Smooth muscle cell (in vitro differentiated cells): Measurements from ENCODE around the gene PTPRK. TPM values are rescaled to one million over a fixed set of nuclear protein-coding genes. Genes with fewer than 3 reads are reported as not detected.

Experiments used
- DNase-seq: peaks from one replicate; lab custom pipeline; 2025; ENCODE audit not compliant: unreplicated experiment; lab: John Stamatoyannopoulos, UW
- H2AFZ ChIP-seq: fragments of 200-600 bp; sonication (generic); 2 replicates; pipeline ENCODE4 v1.6.0; 2016; ENCODE audit warnings: antibody characterized with exemption, low read depth, mild to moderate bottlenecking
- H3F3A ChIP-seq: fragments of 200-600 bp; sonication (generic); 2 replicates; pipeline ENCODE4 v1.6.0; 2017; ENCODE audit warnings: antibody characterized with exemption, low read depth
- H3K27ac ChIP-seq: fragments of 200-600 bp; sonication (generic); 2 replicates; pipeline ENCODE4 v1.5.1; 2016; ENCODE audit warnings: low read depth, mild to moderate bottlenecking
- H3K27me3 ChIP-seq: fragments of 200-600 bp; sonication (generic); 2 replicates; pipeline ENCODE4 v1.6.1; 2016; ENCODE audit warnings: low read depth, mild to moderate bottlenecking
- H3K36me3 ChIP-seq: fragments of 200-600 bp; sonication (generic); 2 replicates; pipeline ENCODE4 v1.5.1; 2016; ENCODE audit warnings: low read depth
- H3K4me1 ChIP-seq: fragments of 200-600 bp; sonication (generic); 2 replicates; pipeline ENCODE4 v1.5.1; 2016; ENCODE audit warnings: low read depth
- H3K4me2 ChIP-seq: fragments of 200-600 bp; sonication (generic); 2 replicates; pipeline ENCODE4 v1.6.0; 2016; ENCODE audit warnings: mild to moderate bottlenecking
- H3K4me3 ChIP-seq: fragments of 200-600 bp; sonication (generic); 2 replicates; pipeline ENCODE4 v1.5.1; 2016; ENCODE audit warnings: mild to moderate bottlenecking
- H3K79me2 ChIP-seq: fragments of 200-600 bp; sonication (generic); 2 replicates; pipeline ENCODE4 v1.6.0; 2016; ENCODE audit warnings: low read depth, mild to moderate bottlenecking
- H3K9ac ChIP-seq: fragments of 200-600 bp; sonication (generic); 2 replicates; pipeline ENCODE4 v1.6.0; 2016; ENCODE audit warnings: low read depth
- H3K9me3 ChIP-seq: fragments of 200-600 bp; sonication (generic); replicated peaks from 2 replicates; pipeline ENCODE4 v1.5.1; 2016; ENCODE audit warnings: low read depth
- H4K20me1 ChIP-seq: fragments of 200-600 bp; sonication (generic); 2 replicates; pipeline ENCODE4 v1.6.0; 2016; ENCODE audit warnings: low read depth
- WGBS: methylation state at CpG from one replicate; pipeline ENCODE4 v1.1.7; 2016; ENCODE audit warnings: low lambda C conversion rate; 5-methylcytosine and 5-hydroxymethylcytosine counted together
- polyA plus RNA-seq: library from polyadenylated mRNA; unstranded; fragments of >200 nt; fragmentation: Nextera tagmentation; extraction: Ambion mirVana; gene quantifications from 2 replicates; pipeline ENCODE4 v1.2.1, GENCODE V29; 2016
- total RNA-seq: library from RNA; depleted of rRNA; stranded (reverse); fragments of >200 nt; gene quantifications from 2 replicates; pipeline ENCODE4 v1.2.3, GENCODE V29; 2014
- TF ChIP-seq, protein P1 (sequence below): fragments of 200-600 bp; sonication (generic); IDR thresholded peaks from 2 replicates; pipeline ENCODE4 v1.5.1; 2017; ENCODE audit warnings: borderline replicate concordance, mild to moderate bottlenecking, antibody characterized with exemption; ENCODE audit not compliant: insufficient read depth, poor library complexity, severe bottlenecking

Gene PTPRK
- total and polyA plus RNA-seq, 2 experiments from 2014 or later, result 21.7 to 50.4 TPM

DNA sequence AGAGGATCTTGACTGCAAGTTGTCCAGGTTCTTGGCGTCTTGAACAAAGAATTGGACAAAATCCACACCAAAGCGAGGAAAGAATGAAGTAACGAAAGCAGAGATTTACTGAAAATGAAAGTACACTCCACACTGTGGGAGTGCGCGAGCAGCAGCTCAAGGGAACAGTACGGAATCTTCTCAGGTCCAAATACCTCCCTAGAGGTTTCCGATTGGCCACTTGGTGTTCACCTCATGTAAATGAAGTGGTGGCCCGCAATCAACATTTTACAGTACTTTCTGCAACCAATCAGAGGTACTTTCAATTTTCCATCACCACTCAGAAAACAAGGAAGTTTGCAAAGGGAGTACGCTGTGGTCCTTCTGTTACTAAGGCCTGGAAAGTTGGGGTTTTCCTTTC, 122.4 kb downstream of the PTPRK start:
- no peak overlapping the region for H2AFZ ChIP-seq
- no peaks in the 10 kb centered on the region for H3F3A ChIP-seq
- H3K79me2 ChIP-seq, result peaks cover 38% of the 10 kb centered on the region
- TF ChIP-seq, protein P1, sequence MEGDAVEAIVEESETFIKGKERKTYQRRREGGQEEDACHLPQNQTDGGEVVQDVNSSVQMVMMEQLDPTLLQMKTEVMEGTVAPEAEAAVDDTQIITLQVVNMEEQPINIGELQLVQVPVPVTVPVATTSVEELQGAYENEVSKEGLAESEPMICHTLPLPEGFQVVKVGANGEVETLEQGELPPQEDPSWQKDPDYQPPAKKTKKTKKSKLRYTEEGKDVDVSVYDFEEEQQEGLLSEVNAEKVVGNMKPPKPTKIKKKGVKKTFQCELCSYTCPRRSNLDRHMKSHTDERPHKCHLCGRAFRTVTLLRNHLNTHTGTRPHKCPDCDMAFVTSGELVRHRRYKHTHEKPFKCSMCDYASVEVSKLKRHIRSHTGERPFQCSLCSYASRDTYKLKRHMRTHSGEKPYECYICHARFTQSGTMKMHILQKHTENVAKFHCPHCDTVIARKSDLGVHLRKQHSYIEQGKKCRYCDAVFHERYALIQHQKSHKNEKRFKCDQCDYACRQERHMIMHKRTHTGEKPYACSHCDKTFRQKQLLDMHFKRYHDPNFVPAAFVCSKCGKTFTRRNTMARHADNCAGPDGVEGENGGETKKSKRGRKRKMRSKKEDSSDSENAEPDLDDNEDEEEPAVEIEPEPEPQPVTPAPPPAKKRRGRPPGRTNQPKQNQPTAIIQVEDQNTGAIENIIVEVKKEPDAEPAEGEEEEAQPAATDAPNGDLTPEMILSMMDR, result no peak
- no peak for DNase-seq
- no peaks in the 10 kb centered on the region for H4K20me1 ChIP-seq
- H3K9me3 ChIP-seq, result no peaks in the 10 kb centered on the region
- no peak overlapping the region for H3K4me3 ChIP-seq
- no peak overlapping the region for H3K4me2 ChIP-seq
- no peaks in the 10 kb centered on the region for H3K27me3 ChIP-seq
- no peak overlapping the region for H3K9ac ChIP-seq
- H3K27ac ChIP-seq, result no peak overlapping the region
- H3K36me3 ChIP-seq, result no peaks in the 10 kb centered on the region
- WGBS, result 97% methylated on average over 9 of the region's 9 CpGs
- H3K4me1 ChIP-seq, result no peaks in the 10 kb centered on the region

DNA sequence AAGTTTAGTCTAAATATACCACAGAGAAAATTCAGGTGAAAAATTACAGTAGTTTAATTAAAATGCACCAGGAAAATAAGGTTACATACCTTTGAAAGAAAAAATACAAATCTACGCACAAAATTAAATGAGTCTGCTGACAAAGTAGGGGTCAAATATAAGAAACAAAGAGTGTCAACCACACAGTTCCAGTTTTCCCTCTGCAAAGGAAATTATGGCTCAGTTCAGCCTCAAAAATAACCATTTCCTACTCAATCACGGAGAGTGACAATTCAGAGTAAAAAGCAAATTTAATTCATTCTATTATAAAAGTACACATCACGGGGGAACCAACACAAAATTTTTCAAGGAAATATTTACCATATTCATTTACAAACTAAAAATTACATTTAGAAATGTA, 124.8 kb downstream of the PTPRK start:
- no peak overlapping the region for H3K4me3 ChIP-seq
- TF ChIP-seq, protein P1, result no peak
- no peak overlapping the region for H3K4me2 ChIP-seq
- H3K27ac ChIP-seq, result no peak overlapping the region
- no peaks in the 10 kb centered on the region for H3F3A ChIP-seq
- 97% methylated on average over 3 of the region's 3 CpGs for WGBS
- H3K36me3 ChIP-seq, result no peaks in the 10 kb centered on the region
- H3K27me3 ChIP-seq, result no peaks in the 10 kb centered on the region
- peaks cover 25% of the 10 kb centered on the region for H3K79me2 ChIP-seq
- DNase-seq, result no peak
- no peaks in the 10 kb centered on the region for H3K9me3 ChIP-seq
- no peaks in the 10 kb centered on the region for H4K20me1 ChIP-seq
- no peak overlapping the region for H3K9ac ChIP-seq
- no peak overlapping the region for H2AFZ ChIP-seq
- H3K4me1 ChIP-seq, result no peaks in the 10 kb centered on the region

DNA sequence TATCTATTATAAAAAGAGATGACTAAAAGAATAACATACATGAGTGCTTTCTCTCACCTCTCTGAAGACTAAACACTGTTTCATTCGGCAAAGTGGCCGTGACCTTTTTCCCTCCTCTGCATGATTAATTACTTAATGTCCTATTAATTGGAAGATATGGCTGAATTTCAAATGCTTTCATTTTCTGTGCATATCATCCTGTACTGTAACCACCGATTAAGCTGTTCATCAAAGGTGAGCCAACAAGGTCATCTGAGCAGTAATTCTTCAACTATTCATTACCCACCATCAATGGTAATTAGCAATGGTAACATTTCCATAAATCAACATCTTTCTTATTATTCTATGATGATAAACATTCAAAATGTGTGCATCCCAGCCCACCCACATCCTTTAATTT, 125.2 kb downstream of the PTPRK start:
- Histone ChIP-seq H4K20me1 (no peaks in the 10 kb centered on the region), H3K27me3 (no peaks in the 10 kb centered on the region), H3K4me3 (no peak overlapping the region), H3K79me2 (peaks cover 25% of the 10 kb centered on the region), H3K9ac (no peak overlapping the region), H2AFZ (no peak overlapping the region), H3K27ac (no peak overlapping the region), H3K9me3 (no peaks in the 10 kb centered on the region), H3K4me1 (no peaks in the 10 kb centered on the region), H3K4me2 (no peak overlapping the region), H3F3A (no peaks in the 10 kb centered on the region), H3K36me3 (no peaks in the 10 kb centered on the region)
- WGBS, result 96% methylated on average over 3 of the region's 3 CpGs
- DNase-seq, result no peak
- TF ChIP-seq, protein P1, result no peak

DNA sequence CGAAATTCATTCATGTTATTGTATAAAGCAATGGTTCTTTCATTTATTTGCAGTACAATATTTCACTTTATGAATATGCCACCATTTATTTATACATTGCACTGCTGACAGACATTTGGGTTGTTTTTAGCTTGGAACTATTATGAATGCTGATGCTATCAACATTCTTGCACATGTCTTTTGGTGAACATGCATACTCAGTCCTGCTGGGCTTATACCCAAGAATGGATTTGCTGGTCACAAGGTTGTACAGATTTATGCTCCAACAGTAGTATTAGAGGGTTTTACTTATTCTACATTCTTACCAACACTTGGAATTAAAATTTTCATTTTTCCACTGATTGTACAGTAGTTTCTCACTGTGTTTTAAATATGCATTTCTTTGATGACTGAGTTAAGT, 126.2 kb downstream of the PTPRK start:
- Histone ChIP-seq H2AFZ (no peak overlapping the region), H3K4me3 (no peak overlapping the region), H3K9me3 (no peaks in the 10 kb centered on the region), H3K79me2 (peaks cover 17% of the 10 kb centered on the region), H3K4me1 (no peaks in the 10 kb centered on the region), H3K9ac (no peak overlapping the region), H3K36me3 (no peaks in the 10 kb centered on the region), H4K20me1 (no peaks in the 10 kb centered on the region), H3K4me2 (no peak overlapping the region), H3F3A (no peaks in the 10 kb centered on the region), H3K27me3 (no peaks in the 10 kb centered on the region), H3K27ac (no peak overlapping the region)
- 97% methylated on average over 1 of the region's 1 CpG for WGBS
- TF ChIP-seq, protein P1, result no peak
- no peak for DNase-seq
